ENCODE results near the gene MARCHF6. TPM values are rescaled to one million over a fixed set of nuclear protein-coding genes. Genes with fewer than 3 reads are reported as not detected.

The MARCHF6 gene
- total RNA-seq, 1 donor, result 53.9 TPM

DNA sequence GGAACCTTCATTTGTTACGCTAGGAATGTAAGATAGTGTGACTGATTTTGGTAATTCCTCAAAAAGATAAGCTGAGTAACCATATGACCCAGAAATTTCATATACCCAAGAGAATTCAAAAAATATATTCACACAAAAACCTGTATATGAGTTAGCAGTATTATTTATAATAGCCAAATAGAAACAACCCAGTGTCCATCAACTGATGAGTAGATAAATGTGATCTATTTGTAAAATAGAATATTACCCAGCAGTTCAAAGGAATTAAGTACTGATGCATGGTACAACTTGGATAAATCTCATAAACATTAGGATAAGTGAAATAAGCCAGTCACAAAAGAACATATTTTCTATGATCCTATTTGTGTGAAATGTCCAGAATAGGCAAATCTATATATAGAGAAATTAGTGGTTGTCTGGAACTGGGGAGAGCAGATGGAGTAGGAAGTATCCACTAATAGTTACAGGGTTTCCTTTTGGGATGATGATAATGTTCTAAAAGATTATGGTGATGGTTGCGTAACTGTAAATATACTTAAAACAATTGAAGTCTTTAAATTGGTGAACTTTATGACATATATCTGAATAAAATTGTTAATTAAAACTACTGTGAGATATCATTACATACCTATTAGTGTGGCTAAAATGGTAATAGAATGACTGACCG is 10.2 kb downstream of the MARCHF6 start:
- no peak for DNase-seq (ENCODE audit: insufficient read length, low spot score, missing footprints)
- peaks cover 13% of the 10 kb centered on the region for H3K4me1 ChIP-seq (ENCODE audit: insufficient read depth, low read length)
- no peak overlapping the region for H2AFZ ChIP-seq (ENCODE audit: low read length)
- H3K9me3 ChIP-seq (ENCODE audit: low read depth, low read length), result no peaks in the 10 kb centered on the region
- H3K27me3 ChIP-seq (ENCODE audit: insufficient read depth, low read length), result no peaks in the 10 kb centered on the region
- no peak overlapping the region for H3K27ac ChIP-seq (ENCODE audit: low read depth, low read length)
- H3K36me3 ChIP-seq (ENCODE audit: insufficient read depth, low read length), result no peaks in the 10 kb centered on the region
- H4K20me1 ChIP-seq (ENCODE audit: insufficient read depth, low read length), result peaks cover 80% of the 10 kb centered on the region
- H3K4me3 ChIP-seq (ENCODE audit: insufficient read depth, low read length), result no peak overlapping the region
- TF ChIP-seq, protein P1, sequence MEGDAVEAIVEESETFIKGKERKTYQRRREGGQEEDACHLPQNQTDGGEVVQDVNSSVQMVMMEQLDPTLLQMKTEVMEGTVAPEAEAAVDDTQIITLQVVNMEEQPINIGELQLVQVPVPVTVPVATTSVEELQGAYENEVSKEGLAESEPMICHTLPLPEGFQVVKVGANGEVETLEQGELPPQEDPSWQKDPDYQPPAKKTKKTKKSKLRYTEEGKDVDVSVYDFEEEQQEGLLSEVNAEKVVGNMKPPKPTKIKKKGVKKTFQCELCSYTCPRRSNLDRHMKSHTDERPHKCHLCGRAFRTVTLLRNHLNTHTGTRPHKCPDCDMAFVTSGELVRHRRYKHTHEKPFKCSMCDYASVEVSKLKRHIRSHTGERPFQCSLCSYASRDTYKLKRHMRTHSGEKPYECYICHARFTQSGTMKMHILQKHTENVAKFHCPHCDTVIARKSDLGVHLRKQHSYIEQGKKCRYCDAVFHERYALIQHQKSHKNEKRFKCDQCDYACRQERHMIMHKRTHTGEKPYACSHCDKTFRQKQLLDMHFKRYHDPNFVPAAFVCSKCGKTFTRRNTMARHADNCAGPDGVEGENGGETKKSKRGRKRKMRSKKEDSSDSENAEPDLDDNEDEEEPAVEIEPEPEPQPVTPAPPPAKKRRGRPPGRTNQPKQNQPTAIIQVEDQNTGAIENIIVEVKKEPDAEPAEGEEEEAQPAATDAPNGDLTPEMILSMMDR (IDR thresholded peaks at IDR 0.05; ENCODE audit: extremely low read depth, low read depth, low read length), result no peak
- peaks cover 99% of the 10 kb centered on the region for H3K79me2 ChIP-seq (ENCODE audit: insufficient read depth, low read length)
- no peak overlapping the region for H3K4me2 ChIP-seq (ENCODE audit: insufficient read depth, low read length)

DNA sequence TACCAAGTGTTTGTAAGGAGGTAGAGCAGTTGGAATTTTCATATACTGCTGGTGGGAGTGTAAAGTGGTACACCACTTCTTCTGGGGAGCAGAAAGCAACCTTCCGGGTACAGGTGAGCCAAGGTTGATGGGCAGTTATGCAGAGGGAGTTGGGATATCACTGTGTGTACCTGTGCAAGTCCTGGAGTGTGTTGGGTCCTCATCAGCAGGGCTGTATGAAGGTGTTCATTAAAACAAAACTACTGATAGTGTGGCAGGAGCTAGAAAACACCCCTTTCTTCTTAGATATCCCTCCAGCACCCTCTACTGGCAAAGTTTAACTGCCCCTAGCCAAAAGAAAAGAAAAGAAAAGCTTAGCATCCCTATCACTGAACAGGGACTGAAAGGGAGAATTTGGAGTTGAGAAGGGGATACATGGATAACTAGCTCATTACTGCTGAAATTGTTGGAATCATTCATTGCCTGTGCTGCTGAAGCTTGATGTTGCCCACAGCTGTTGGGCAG is 10.7 kb downstream of the MARCHF6 start:
- peaks cover 13% of the 10 kb centered on the region for H3K4me1 ChIP-seq (ENCODE audit: insufficient read depth, low read length)
- no peaks in the 10 kb centered on the region for H3K27me3 ChIP-seq (ENCODE audit: insufficient read depth, low read length)
- peaks cover 99% of the 10 kb centered on the region for H3K79me2 ChIP-seq (ENCODE audit: insufficient read depth, low read length)
- no peaks in the 10 kb centered on the region for H3K36me3 ChIP-seq (ENCODE audit: insufficient read depth, low read length)
- TF ChIP-seq, protein P1 (IDR thresholded peaks at IDR 0.05; ENCODE audit: extremely low read depth, low read depth, low read length), result peak; percentile 34
- no peak overlapping the region for H3K27ac ChIP-seq (ENCODE audit: low read depth, low read length)
- no peaks in the 10 kb centered on the region for H3K9me3 ChIP-seq (ENCODE audit: low read depth, low read length)
- no peak for DNase-seq (ENCODE audit: insufficient read length, low spot score, missing footprints)
- H3K4me3 ChIP-seq (ENCODE audit: insufficient read depth, low read length), result no peak overlapping the region
- H4K20me1 ChIP-seq (ENCODE audit: insufficient read depth, low read length), result peaks cover 81% of the 10 kb centered on the region
- no peak overlapping the region for H3K4me2 ChIP-seq (ENCODE audit: insufficient read depth, low read length)
- H2AFZ ChIP-seq (ENCODE audit: low read length), result no peak overlapping the region

DNA sequence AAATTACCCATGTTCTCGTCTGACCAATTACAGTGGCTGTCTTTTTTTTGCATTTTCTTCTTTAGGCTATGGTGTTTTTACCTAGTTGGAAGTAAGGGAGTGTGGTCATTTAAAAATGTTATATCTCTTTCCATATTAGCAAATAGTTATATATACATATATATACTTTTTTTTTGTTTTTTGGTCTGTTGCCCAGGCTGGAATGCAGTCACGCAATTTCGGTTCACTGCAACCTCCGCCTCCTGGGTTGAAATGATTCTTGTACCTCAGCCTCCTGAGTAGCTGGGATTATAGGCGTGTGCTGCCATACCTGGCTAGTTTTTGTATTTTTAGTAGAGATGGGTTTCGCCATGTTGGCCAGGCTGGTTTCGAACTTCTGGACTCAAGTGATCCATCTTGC is 12.3 kb downstream of the MARCHF6 start:
- H2AFZ ChIP-seq (ENCODE audit: low read length), result no peak overlapping the region
- no peak overlapping the region for H3K4me2 ChIP-seq (ENCODE audit: insufficient read depth, low read length)
- peaks cover 83% of the 10 kb centered on the region for H4K20me1 ChIP-seq (ENCODE audit: insufficient read depth, low read length)
- DNase-seq (ENCODE audit: insufficient read length, low spot score, missing footprints), result no peak
- H3K27ac ChIP-seq (ENCODE audit: low read depth, low read length), result no peak overlapping the region
- H3K4me3 ChIP-seq (ENCODE audit: insufficient read depth, low read length), result no peak overlapping the region
- H3K79me2 ChIP-seq (ENCODE audit: insufficient read depth, low read length), result peaks cover 98% of the 10 kb centered on the region
- no peaks in the 10 kb centered on the region for H3K9me3 ChIP-seq (ENCODE audit: low read depth, low read length)
- no peaks in the 10 kb centered on the region for H3K36me3 ChIP-seq (ENCODE audit: insufficient read depth, low read length)
- H3K27me3 ChIP-seq (ENCODE audit: insufficient read depth, low read length), result no peaks in the 10 kb centered on the region
- TF ChIP-seq, protein P1 (IDR thresholded peaks at IDR 0.05; ENCODE audit: extremely low read depth, low read depth, low read length), result no peak
- H3K4me1 ChIP-seq (ENCODE audit: insufficient read depth, low read length), result peaks cover 13% of the 10 kb centered on the region

DNA sequence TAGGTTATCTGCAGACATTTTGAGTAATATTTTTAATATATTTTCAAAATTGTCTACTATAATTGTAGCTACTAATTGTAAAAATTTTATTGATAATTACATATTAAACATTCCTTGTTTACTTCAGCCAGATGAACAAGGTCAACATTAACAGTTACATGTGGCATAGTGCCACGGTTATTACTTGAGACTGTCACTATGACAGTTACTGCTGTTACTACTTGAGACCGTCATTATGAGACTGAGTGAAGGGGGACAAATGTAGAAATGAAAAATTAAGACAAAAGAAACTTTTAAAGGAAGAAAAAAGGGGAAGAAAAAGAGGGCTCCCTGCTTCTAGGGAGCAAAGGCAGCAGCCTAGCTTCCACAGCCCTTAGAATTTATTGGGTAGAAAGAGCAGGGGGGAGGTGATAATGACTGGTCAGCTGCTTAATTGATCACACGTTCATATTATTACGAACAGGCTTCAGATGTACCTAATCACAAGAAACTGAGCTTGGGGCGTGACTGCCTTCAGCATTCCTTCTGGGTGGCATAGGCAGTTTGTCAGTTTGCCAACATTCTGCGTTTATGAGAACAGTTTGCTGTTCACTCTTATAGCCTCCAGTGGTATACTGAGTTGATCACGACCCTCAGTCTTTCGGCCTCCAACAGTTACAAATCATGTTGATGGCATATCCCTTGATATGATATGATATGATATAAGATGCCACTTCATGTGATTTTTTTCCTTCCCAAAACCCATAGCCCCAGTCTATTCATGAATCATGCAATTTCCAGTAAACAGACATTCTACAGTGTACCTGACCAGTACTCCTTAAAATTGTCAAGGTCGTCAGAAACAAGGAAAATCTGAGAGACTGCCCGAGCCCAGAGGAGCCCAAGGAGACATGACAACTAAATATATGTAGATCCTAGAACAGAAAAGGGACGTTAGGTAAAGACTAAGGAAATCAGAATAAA is 13.1 kb downstream of the MARCHF6 start:
- H3K27ac ChIP-seq (ENCODE audit: low read depth, low read length), result peak overlapping the region; percentile 43
- H3K36me3 ChIP-seq (ENCODE audit: insufficient read depth, low read length), result no peaks in the 10 kb centered on the region
- peaks cover 98% of the 10 kb centered on the region for H3K79me2 ChIP-seq (ENCODE audit: insufficient read depth, low read length)
- DNase-seq (ENCODE audit: insufficient read length, low spot score, missing footprints), result peak; percentile 78
- no peaks in the 10 kb centered on the region for H3K27me3 ChIP-seq (ENCODE audit: insufficient read depth, low read length)
- peak overlapping the region; percentile 33 for H3K4me2 ChIP-seq (ENCODE audit: insufficient read depth, low read length)
- TF ChIP-seq, protein P1 (IDR thresholded peaks at IDR 0.05; ENCODE audit: extremely low read depth, low read depth, low read length), result no peak
- no peak overlapping the region for H2AFZ ChIP-seq (ENCODE audit: low read length)
- no peaks in the 10 kb centered on the region for H3K9me3 ChIP-seq (ENCODE audit: low read depth, low read length)
- no peak overlapping the region for H3K4me3 ChIP-seq (ENCODE audit: insufficient read depth, low read length)
- peaks cover 82% of the 10 kb centered on the region for H4K20me1 ChIP-seq (ENCODE audit: insufficient read depth, low read length)
- H3K4me1 ChIP-seq (ENCODE audit: insufficient read depth, low read length), result peaks cover 13% of the 10 kb centered on the region

All from osteoblast (primary cell).